AG04450 (cell line): ENCODE data around the gene CALY. TPM values are rescaled to one million over a fixed set of nuclear protein-coding genes. Genes with fewer than 3 reads are reported as not detected.

Experiments
- CTCF ChIA-PET: fragments of 300-600, 350-600 bp; formaldehyde crosslinking; extraction: SDS; loops from one replicate; lab custom pipeline; 2022; ENCODE audit warnings: antibody characterized with exemption, inconsistent platforms; lab: Charles Lee
- POLR2A ChIA-PET: fragments of 350-600 bp; formaldehyde crosslinking; extraction: SDS; loops from one replicate; lab custom pipeline; 2021; ENCODE audit warnings: antibody characterized with exemption, inconsistent platforms; lab: Yijun Ruan, JAX
- DNase-seq: peaks from one replicate; pipeline ENCODE4 v3.0.0-alpha.2; 2011; ENCODE audit warnings: low read depth, low spot score
- H3K27ac ChIP-seq: one replicate; pipeline ENCODE4 v1.5.1; 2012; ENCODE audit warnings: low read depth, low read length, control low read depth
- H3K27me3 ChIP-seq: one replicate; pipeline ENCODE4 v1.6.0; 2012; ENCODE audit warnings: low read length; ENCODE audit not compliant: control insufficient read depth, insufficient read depth
- H3K4me3 ChIP-seq: 2 replicates; pipeline ENCODE4 v1.5.1; 2011; ENCODE audit warnings: mild to moderate bottlenecking, low read depth, low read length, control low read depth
- H3K9me3 ChIP-seq: 2 replicates; pipeline ENCODE4 v1.5.1; 2012; ENCODE audit warnings: low read length; ENCODE audit not compliant: control insufficient read depth, insufficient read depth
- CTCF ChIP-seq: IDR thresholded peaks from 2 replicates; pipeline ENCODE4 v1.5.1; 2011; ENCODE audit warnings: low read depth, low read length, control low read depth, inconsistent platforms
- polyA plus RNA-seq: library from polyadenylated mRNA; depleted of rRNA; stranded (reverse); fragments of >200 nt; gene quantifications from 2 replicates; pipeline ENCODE4 v1.2.3, GENCODE V29; 2011

CALY gene
- polyA plus RNA-seq, 1 experiment, result 0.16 TPM

GRCh38 chr10:133326745-133327650 is 9.7 kb downstream of the CALY start:
- TF ChIP-seq CTCF, result no peak
- H3K4me3 ChIP-seq, result no peak overlapping the region
- no peaks in the 10 kb centered on the region; the same call in 1 of the 2 replicates for H3K9me3 ChIP-seq
- H3K27me3 ChIP-seq, result peaks cover 23% of the 10 kb centered on the region
- H3K27ac ChIP-seq, result no peak overlapping the region
- CTCF ChIA-PET, result interaction anchor here (1.1 kb wide), 1 partner anchor 423 kb away, joined by 3 read pairs; no protein-coding TSS in a partner anchor
- DNase-seq, result no peak
- POLR2A ChIA-PET, result no interaction called here

- ChIA-PET POLR2A (no interaction called here), CTCF (no interaction called here)
- TF ChIP-seq CTCF, result no peak
- no peak for DNase-seq
- Histone ChIP-seq H3K27ac (no peak overlapping the region), H3K9me3 (no peaks in the 10 kb centered on the region; the same call in 1 of the 2 replicates), H3K27me3 (peaks cover 19% of the 10 kb centered on the region), H3K4me3 (peak overlapping the region; percentile 47)
Measured at GRCh38 chr10:133326223-133326551, 10.5 kb downstream of the CALY start.

DNA sequence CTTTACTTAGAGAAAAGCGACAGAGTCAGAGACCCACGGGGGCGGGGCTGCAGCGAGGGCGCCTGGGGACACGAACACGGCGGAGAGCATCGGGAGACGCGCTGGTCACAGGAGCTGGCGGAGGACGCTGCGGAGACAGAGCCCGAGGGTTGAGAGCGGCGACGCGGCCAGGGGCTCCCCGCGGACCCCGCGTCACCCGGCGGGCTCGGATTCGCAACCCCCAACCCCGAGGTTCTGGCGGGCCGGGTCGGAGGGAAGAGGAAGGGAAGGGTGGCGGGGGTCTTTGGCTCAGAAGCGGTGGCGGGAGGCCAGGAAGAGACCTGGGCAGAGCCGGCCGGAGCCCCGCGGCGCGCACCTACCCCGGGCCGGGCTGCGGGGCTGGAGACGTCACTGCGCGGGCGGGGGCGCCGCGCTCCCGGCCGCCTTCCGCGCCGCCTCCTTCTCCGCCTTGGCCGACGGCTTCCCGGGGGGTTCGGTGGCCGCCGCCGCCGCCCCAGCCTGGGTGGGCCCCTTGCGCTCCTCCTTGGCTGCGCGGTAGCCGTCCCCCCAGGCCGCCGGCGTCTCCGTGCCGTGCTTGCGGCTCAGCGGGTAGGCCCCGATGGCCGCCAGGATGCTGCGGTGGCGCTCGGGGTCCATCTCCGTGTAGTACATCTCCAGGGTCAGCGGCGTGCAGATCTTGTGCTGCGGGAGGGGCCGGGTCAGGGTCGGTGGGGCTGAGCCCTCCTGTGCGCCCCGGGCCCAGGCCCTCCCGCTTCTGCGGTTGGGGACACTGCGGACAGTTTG is 11.1 kb downstream of the CALY start:
- POLR2A ChIA-PET, result no interaction called here
- Histone ChIP-seq H3K27ac (no peak overlapping the region), H3K4me3 (peak overlapping the region; percentile 56), H3K9me3 (peaks cover 4% of the 10 kb centered on the region), H3K27me3 (peaks cover 17% of the 10 kb centered on the region)
- CTCF ChIA-PET, result no interaction called here
- no peak for DNase-seq
- TF ChIP-seq CTCF, result no peak

- no peak overlapping the region for H3K27ac ChIP-seq
- TF ChIP-seq CTCF, result no peak
- ChIA-PET CTCF (interaction anchor here (0.6 to 1.7 kb wide), 3 partner anchors 10 to 466 kb away, joined by 3 read pairs; no protein-coding TSS in a partner anchor), POLR2A (interaction anchor here (0.6 kb wide), 1 partner anchor 32 kb away, joined by 5 read pairs; no protein-coding TSS in a partner anchor)
- no peak for DNase-seq
- H3K27me3 ChIP-seq, result peaks cover 17% of the 10 kb centered on the region
- peak overlapping the region; percentile 56; the same call in 1 of the 2 replicates for H3K4me3 ChIP-seq
- H3K9me3 ChIP-seq, result peaks cover 7% of the 10 kb centered on the region
Measured at GRCh38 chr10:133324857-133325260, 11.8 kb downstream of the CALY start.
